HepG2 (cell line): ENCODE results near the gene CCNJL. TPM values are rescaled to one million over a fixed set of nuclear protein-coding genes. Genes with fewer than 3 reads are reported as not detected.
A peak's percentile ranks its signal among the peaks of the same experiment; 100 is the strongest.

ENCODE experiments used
- NFYB ChIP-seq: sonication (generic); formaldehyde crosslinking; IDR thresholded peaks from 2 replicates; pipeline ENCODE4 v1.4.0; 2020; ENCODE audit warnings: missing genetic modification reagents
- NPAS2 ChIP-seq: sonication (generic); formaldehyde crosslinking; IDR thresholded peaks from 2 replicates; pipeline ENCODE4 v1.8.0; 2022; ENCODE audit warnings: mild to moderate bottlenecking, missing genetic modification reagents, borderline replicate concordance
- NR2F6 ChIP-seq, 2 experiments: IDR thresholded peaks; 2 replicates each; pipeline ENCODE4 v1.6.1; 2016; ENCODE audit warnings: antibody characterized with exemption in 1 of 2, mild to moderate bottlenecking in 1 of 2
- ONECUT2 ChIP-seq: sonication (generic); formaldehyde crosslinking; IDR thresholded peaks from 2 replicates; pipeline ENCODE4 v1.4.0; 2020; ENCODE audit warnings: missing genetic modification reagents
- SOX13 ChIP-seq, 3 experiments: fragments of 450-650 bp in 1 of 3; sonication (generic) in 1 of 3; formaldehyde crosslinking in 1 of 3; IDR thresholded peaks in 2 of 3; conservative IDR thresholded peaks in 1 of 3; 2 replicates each; pipeline versions ENCODE4 v1.5.0 to v1.6.1; 2016 to 2020; ENCODE audit warnings: antibody characterized with exemption in 1 of 3, mild to moderate bottlenecking in 1 of 3, missing compliant biosample characterization in 1 of 3, missing genetic modification reagents in 1 of 3, moderate library complexity in 1 of 3
- SSRP1 ChIP-seq: IDR thresholded peaks from 2 replicates; pipeline ENCODE4 v1.6.1; 2016; ENCODE audit warnings: control low read depth
- STAT6 ChIP-seq: sonication (generic); formaldehyde crosslinking; IDR thresholded peaks from 2 replicates; pipeline ENCODE4 v1.4.0; 2020; ENCODE audit warnings: missing genetic modification reagents, mild to moderate bottlenecking, borderline replicate concordance
- TOPORS ChIP-seq: sonication (generic); formaldehyde crosslinking; IDR thresholded peaks from 2 replicates; pipeline ENCODE4 v1.8.0; 2023; ENCODE audit warnings: mild to moderate bottlenecking, missing genetic modification reagents
- TP53 ChIP-seq: sonication (generic); formaldehyde crosslinking; conservative IDR thresholded peaks from 2 replicates; pipeline ENCODE4 v1.4.0; 2020; ENCODE audit warnings: missing genetic modification reagents
- XRCC5 ChIP-seq: fragments of 200-400 bp; formaldehyde crosslinking; optimal IDR thresholded peaks from 2 replicates; pipeline ENCODE3; 2017; ENCODE audit warnings: mild to moderate bottlenecking, low read length
- ZBTB14 ChIP-seq: sonication (generic); formaldehyde crosslinking; IDR thresholded peaks from 2 replicates; pipeline ENCODE4 v1.4.0; 2020; ENCODE audit warnings: missing genetic modification reagents
- ZNF580 ChIP-seq: IDR thresholded peaks from 2 replicates; pipeline ENCODE4 v1.6.1; 2016; ENCODE audit warnings: low read depth, borderline replicate concordance
- ZNF644 ChIP-seq: IDR thresholded peaks from 2 replicates; pipeline ENCODE4 v1.6.1; 2016; ENCODE audit warnings: low read depth
- ZNF850 ChIP-seq: sonication (generic); formaldehyde crosslinking; conservative IDR thresholded peaks from 2 replicates; pipeline ENCODE4 v1.9.0; 2021; ENCODE audit warnings: mild to moderate bottlenecking, missing genetic modification reagents
- polyA plus RNA-seq, 8 experiments: library from polyadenylated mRNA; depleted of rRNA in 3 of 8; stranded (reverse) in 7 of 8; unstranded in 1 of 8; fragments of >200 nt; fragmentation: Illumina TruSeq in 4 of 8; extraction: Trizol in 4 of 8; gene quantifications; 2 replicates each; pipeline versions ENCODE4 v1.2.1 to v1.2.3, GENCODE V29; 2011 to 2016; ENCODE audit warnings: low read depth in 4 of 8, missing spikeins in 1 of 8, mixed read lengths in 1 of 8; ENCODE audit not compliant: insufficient read depth in 1 of 8
- total RNA-seq, 5 experiments: library from RNA; depleted of rRNA; stranded (reverse); fragments of >200 nt; fragmentation: Illumina TruSeq; extraction: Trizol; gene quantifications; 2 replicates each; pipeline ENCODE4 v1.2.3, GENCODE V29; 2016; ENCODE audit warnings: low read depth in 1 of 5
- TF ChIP-seq, protein P1 (sequence below): sonication (generic); formaldehyde crosslinking; IDR thresholded peaks from 2 replicates; pipeline ENCODE4 v1.4.0; 2020; ENCODE audit warnings: missing genetic modification reagents, borderline replicate concordance
- TF ChIP-seq, protein P2 (sequence below): sonication (generic); formaldehyde crosslinking; IDR thresholded peaks from 2 replicates; pipeline ENCODE4 v1.4.0; 2020; ENCODE audit warnings: mild to moderate bottlenecking, low read depth, missing genetic modification reagents

The CCNJL gene
- total and polyA plus RNA-seq, 2 of the 13 experiments (the other 11 are each of a cell fraction or from before 2014, with no cell fraction given): 1.6 to 4.4 TPM

DNA sequence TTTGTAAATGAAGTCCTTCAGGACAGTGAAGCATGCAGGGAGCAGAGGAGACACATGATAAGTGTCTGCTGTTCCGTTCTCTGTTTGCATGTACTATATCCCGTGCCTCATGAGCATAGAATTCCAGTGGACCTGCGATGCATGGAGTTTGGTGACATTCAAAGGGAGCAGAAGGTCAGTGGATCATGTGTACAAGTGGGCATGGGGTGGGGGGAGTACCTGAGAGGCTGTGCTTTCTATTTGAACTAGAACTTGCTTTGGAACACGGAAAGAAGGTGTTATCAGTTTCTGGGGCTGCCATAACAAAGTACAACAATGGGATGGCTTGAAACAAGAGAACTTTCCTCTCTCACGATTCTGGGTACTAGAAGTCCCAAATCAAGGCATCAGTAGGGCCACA is 5.1 kb upstream of the CCNJL start (continued):
- TF ChIP-seq, protein P1, sequence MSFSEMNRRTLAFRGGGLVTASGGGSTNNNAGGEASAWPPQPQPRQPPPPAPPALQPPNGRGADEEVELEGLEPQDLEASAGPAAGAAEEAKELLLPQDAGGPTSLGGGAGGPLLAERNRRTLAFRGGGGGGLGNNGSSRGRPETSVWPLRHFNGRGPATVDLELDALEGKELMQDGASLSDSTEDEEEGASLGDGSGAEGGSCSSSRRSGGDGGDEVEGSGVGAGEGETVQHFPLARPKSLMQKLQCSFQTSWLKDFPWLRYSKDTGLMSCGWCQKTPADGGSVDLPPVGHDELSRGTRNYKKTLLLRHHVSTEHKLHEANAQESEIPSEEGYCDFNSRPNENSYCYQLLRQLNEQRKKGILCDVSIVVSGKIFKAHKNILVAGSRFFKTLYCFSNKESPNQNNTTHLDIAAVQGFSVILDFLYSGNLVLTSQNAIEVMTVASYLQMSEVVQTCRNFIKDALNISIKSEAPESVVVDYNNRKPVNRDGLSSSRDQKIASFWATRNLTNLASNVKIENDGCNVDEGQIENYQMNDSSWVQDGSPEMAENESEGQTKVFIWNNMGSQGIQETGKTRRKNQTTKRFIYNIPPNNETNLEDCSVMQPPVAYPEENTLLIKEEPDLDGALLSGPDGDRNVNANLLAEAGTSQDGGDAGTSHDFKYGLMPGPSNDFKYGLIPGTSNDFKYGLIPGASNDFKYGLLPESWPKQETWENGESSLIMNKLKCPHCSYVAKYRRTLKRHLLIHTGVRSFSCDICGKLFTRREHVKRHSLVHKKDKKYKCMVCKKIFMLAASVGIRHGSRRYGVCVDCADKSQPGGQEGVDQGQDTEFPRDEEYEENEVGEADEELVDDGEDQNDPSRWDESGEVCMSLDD: no peak
- TF ChIP-seq NR2F6 (IDR thresholded peaks at IDR 0.05) (0 out of 2 replicates have a peak, but pooled peaks have one; percentile 24), NR2F6 (CRISPR knock-in tag; IDR thresholded peaks at IDR 0.05) (peak; percentile 35; the same call in 1 of the 2 replicates), ONECUT2 (CRISPR knock-in tag) (no peak), XRCC5 (no peak), ZNF644 (CRISPR knock-in tag) (0 out of 2 replicates have a peak, but pooled peaks have one; percentile 57), TOPORS (CRISPR knock-in tag) (no peak), NPAS2 (CRISPR knock-in tag) (no peak), TP53 (CRISPR knock-in tag) (no peak), STAT6 (CRISPR knock-in tag) (no peak), SSRP1 (no peak), ZBTB14 (CRISPR knock-in tag) (no peak), SOX13 (IDR thresholded peaks at IDR 0.05) (no peak), SOX13 (CRISPR knock-in tag; conservative IDR thresholded peaks at IDR 0.05 in 1 of 2, IDR thresholded peaks at IDR 0.05 in 1 of 2) (peak in 1 of 2 experiments; percentile 36; a peak in 1 of 4 replicates), NFYB (no peak), ZNF580 (no peak), ZNF850 (CRISPR knock-in tag) (no peak)
- TF ChIP-seq, protein P2, sequence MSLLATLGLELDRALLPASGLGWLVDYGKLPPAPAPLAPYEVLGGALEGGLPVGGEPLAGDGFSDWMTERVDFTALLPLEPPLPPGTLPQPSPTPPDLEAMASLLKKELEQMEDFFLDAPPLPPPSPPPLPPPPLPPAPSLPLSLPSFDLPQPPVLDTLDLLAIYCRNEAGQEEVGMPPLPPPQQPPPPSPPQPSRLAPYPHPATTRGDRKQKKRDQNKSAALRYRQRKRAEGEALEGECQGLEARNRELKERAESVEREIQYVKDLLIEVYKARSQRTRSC (CRISPR knock-in tag): no peak
- TF ChIP-seq, all 625 proteins: peak for 16
